ENCODE data around the gene ZDHHC21.

ZDHHC21 gene

GRCh38 chr9:14722391-14723035 is 29.3 kb upstream of the ZDHHC21 start, which contains the start of gene CER1:
CER1 (minus strand) TSS chr9:14722733; CDS start chr9:14722672, 61 bp downstream.
- no peak for TF ChIP-seq CTCF (IDR thresholded peaks at IDR 0.05; ENCODE audit: control insufficient read depth, extremely low read depth, insufficient read depth)
- DNase-seq (ENCODE audit: low read depth), result no peak
- H3K4me3 ChIP-seq (ENCODE audit: low read depth, low read length), result no peak within 1 kb of the TSS

GRCh38 chr9:14719231-14719923 is 26.1 kb upstream of the ZDHHC21 start:
- DNase-seq (ENCODE audit: low read depth), result no peak
- no peak overlapping the region for H3K4me3 ChIP-seq (ENCODE audit: low read depth, low read length)
- TF ChIP-seq CTCF (IDR thresholded peaks at IDR 0.05; ENCODE audit: control insufficient read depth, extremely low read depth, insufficient read depth), result no peak

GRCh38 chr9:14715102-14715501 is 21.9 kb upstream of the ZDHHC21 start:
- H3K4me3 ChIP-seq (ENCODE audit: low read depth, low read length), result no peak overlapping the region
- no peak for DNase-seq (ENCODE audit: low read depth)
- no peak for TF ChIP-seq CTCF (IDR thresholded peaks at IDR 0.05; ENCODE audit: control insufficient read depth, extremely low read depth, insufficient read depth)

- no peak for TF ChIP-seq CTCF (IDR thresholded peaks at IDR 0.05; ENCODE audit: control insufficient read depth, extremely low read depth, insufficient read depth)
- no peak for DNase-seq (ENCODE audit: low read depth)
- no peak overlapping the region for H3K4me3 ChIP-seq (ENCODE audit: low read depth, low read length)
Observed at GRCh38 chr9:14713187-14713767, 20.0 kb upstream of the ZDHHC21 start.

- no peak for TF ChIP-seq CTCF (IDR thresholded peaks at IDR 0.05; ENCODE audit: control insufficient read depth, extremely low read depth, insufficient read depth)
- H3K4me3 ChIP-seq (ENCODE audit: low read depth, low read length), result no peak overlapping the region
- no peak for DNase-seq (ENCODE audit: low read depth)
Observed at GRCh38 chr9:14710804-14711203, 17.6 kb upstream of the ZDHHC21 start.

GRCh38 chr9:14706530-14707140 is 13.4 kb upstream of the ZDHHC21 start:
- TF ChIP-seq CTCF (IDR thresholded peaks at IDR 0.05; ENCODE audit: control insufficient read depth, extremely low read depth, insufficient read depth), result no peak
- H3K4me3 ChIP-seq (ENCODE audit: low read depth, low read length), result no peak overlapping the region
- DNase-seq (ENCODE audit: low read depth), result no peak

All from LNCaP clone FGC (cell line).